ENCODE data around the gene JAKMIP1. TPM values are rescaled to one million over a fixed set of nuclear protein-coding genes. Genes with fewer than 3 reads are reported as not detected.

JAKMIP1 gene
- total and polyA plus RNA-seq, 2 of the 13 experiments (the other 11 are each of a cell fraction or from before 2014, with no cell fraction given): not detected

DNA sequence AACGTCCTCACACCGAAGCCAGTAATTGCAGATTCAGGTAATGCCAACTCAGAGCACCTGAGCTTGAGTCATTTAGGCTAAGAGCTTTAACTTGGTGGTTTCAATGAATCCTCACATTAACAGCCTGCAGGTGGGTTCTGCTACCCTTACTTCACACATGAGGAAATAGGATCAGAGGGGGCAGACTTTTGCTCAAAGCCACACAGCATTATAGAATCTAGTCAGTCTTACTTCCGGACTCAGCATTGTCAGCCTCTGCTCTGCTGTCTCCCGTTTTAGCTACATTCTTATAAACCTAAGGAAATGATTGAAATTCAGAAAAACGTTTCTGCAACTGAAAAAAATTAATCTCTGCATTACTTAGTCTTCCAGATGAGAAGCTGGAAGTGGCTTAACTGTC, 188.1 kb downstream of the JAKMIP1 start (continued):
- TF ChIP-seq TEAD3 (CRISPR knock-in tag; optimal IDR thresholded peaks at IDR 0.05; ENCODE audit: borderline replicate concordance) (no peak), IKZF4 (CRISPR knock-in tag; IDR thresholded peaks at IDR 0.05; ENCODE audit: borderline replicate concordance, low read depth, not compliant biosample characterization) (no peak), BCL6 (CRISPR knock-in tag; IDR thresholded peaks at IDR 0.05) (no peak), ZNF775 (CRISPR knock-in tag; IDR thresholded peaks at IDR 0.05; ENCODE audit: borderline replicate concordance) (no peak), AKAP8 (CRISPR knock-in tag; IDR thresholded peaks at IDR 0.05) (no peak), ZNF660 (CRISPR knock-in tag; IDR thresholded peaks at IDR 0.05; ENCODE audit: borderline replicate concordance, low read depth) (no peak), ZNF564 (CRISPR knock-in tag; IDR thresholded peaks at IDR 0.05) (no peak)
- TF ChIP-seq, protein P1, sequence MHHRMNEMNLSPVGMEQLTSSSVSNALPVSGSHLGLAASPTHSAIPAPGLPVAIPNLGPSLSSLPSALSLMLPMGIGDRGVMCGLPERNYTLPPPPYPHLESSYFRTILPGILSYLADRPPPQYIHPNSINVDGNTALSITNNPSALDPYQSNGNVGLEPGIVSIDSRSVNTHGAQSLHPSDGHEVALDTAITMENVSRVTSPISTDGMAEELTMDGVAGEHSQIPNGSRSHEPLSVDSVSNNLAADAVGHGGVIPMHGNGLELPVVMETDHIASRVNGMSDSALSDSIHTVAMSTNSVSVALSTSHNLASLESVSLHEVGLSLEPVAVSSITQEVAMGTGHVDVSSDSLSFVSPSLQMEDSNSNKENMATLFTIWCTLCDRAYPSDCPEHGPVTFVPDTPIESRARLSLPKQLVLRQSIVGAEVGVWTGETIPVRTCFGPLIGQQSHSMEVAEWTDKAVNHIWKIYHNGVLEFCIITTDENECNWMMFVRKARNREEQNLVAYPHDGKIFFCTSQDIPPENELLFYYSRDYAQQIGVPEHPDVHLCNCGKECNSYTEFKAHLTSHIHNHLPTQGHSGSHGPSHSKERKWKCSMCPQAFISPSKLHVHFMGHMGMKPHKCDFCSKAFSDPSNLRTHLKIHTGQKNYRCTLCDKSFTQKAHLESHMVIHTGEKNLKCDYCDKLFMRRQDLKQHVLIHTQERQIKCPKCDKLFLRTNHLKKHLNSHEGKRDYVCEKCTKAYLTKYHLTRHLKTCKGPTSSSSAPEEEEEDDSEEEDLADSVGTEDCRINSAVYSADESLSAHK (CRISPR knock-in tag; IDR thresholded peaks at IDR 0.05; ENCODE audit: borderline replicate concordance): no peak
- TF ChIP-seq, protein P2, sequence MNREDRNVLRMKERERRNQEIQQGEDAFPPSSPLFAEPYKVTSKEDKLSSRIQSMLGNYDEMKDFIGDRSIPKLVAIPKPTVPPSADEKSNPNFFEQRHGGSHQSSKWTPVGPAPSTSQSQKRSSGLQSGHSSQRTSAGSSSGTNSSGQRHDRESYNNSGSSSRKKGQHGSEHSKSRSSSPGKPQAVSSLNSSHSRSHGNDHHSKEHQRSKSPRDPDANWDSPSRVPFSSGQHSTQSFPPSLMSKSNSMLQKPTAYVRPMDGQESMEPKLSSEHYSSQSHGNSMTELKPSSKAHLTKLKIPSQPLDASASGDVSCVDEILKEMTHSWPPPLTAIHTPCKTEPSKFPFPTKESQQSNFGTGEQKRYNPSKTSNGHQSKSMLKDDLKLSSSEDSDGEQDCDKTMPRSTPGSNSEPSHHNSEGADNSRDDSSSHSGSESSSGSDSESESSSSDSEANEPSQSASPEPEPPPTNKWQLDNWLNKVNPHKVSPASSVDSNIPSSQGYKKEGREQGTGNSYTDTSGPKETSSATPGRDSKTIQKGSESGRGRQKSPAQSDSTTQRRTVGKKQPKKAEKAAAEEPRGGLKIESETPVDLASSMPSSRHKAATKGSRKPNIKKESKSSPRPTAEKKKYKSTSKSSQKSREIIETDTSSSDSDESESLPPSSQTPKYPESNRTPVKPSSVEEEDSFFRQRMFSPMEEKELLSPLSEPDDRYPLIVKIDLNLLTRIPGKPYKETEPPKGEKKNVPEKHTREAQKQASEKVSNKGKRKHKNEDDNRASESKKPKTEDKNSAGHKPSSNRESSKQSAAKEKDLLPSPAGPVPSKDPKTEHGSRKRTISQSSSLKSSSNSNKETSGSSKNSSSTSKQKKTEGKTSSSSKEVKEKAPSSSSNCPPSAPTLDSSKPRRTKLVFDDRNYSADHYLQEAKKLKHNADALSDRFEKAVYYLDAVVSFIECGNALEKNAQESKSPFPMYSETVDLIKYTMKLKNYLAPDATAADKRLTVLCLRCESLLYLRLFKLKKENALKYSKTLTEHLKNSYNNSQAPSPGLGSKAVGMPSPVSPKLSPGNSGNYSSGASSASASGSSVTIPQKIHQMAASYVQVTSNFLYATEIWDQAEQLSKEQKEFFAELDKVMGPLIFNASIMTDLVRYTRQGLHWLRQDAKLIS (CRISPR knock-in tag; IDR thresholded peaks at IDR 0.05): no peak
- TF ChIP-seq, protein P3, sequence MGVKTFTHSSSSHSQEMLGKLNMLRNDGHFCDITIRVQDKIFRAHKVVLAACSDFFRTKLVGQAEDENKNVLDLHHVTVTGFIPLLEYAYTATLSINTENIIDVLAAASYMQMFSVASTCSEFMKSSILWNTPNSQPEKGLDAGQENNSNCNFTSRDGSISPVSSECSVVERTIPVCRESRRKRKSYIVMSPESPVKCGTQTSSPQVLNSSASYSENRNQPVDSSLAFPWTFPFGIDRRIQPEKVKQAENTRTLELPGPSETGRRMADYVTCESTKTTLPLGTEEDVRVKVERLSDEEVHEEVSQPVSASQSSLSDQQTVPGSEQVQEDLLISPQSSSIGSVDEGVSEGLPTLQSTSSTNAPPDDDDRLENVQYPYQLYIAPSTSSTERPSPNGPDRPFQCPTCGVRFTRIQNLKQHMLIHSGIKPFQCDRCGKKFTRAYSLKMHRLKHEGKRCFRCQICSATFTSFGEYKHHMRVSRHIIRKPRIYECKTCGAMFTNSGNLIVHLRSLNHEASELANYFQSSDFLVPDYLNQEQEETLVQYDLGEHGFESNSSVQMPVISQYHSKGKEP (CRISPR knock-in tag; IDR thresholded peaks at IDR 0.05): no peak
